Keratinocyte (primary cell): Measurements from ENCODE around the gene GRB14.
A peak's percentile ranks its signal among the peaks of the same experiment; 100 is the strongest.

Experiments used
- EZH2 ChIP-seq: IDR thresholded peaks from one replicate; pipeline ENCODE4 v1.6.1; 2012; ENCODE audit warnings: inconsistent platforms, mild to moderate bottlenecking, low read length, moderate library complexity
- TF ChIP-seq, protein P1 (sequence below), 3 experiments: IDR thresholded peaks in 1 of 3; conservative IDR thresholded peaks in 1 of 3; optimal IDR thresholded peaks in 1 of 3; 2 replicates in 2 of 3; 3 replicates in 1 of 3; pipeline versions ENCODE3 to v1.5.1; 2011; ENCODE audit warnings: low read length in 3 of 3, mild to moderate bottlenecking in 3 of 3, moderate library complexity in 2 of 3, control low read depth in 1 of 3, inconsistent platforms in 1 of 3; ENCODE audit not compliant: insufficient read depth in 2 of 3; ENCODE audit errors: extremely low read depth in 1 of 3

DNA sequence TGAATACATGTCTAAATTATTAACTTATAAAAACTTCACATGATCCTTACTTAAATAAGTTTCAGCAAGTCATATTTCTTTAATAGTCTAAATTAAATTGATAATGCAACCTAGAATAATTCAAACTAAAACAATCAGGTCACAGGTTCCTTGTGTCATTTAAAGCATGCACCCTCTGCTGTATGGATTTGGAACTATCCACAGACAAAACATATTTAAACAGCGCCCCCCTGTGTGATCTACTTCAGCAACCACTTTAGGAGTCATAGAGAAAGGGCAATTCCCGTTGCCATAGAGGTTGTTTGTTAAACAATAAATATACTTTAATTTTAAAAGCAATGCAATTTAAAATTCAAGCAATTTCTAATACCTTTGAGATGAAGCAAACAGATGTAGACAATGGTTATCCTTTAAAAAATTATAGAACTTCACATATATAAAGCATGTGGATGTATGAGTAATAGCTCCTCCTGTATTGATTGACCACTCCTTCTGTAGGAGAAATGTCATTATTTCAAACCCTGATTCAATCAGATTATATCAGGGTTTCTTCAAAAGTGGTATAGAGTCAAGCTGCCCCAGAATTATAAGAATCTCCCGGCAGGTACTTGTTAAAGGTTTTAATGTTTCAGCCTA, 21.2 kb downstream of the GRB14 start:
- TF ChIP-seq, protein P1, sequence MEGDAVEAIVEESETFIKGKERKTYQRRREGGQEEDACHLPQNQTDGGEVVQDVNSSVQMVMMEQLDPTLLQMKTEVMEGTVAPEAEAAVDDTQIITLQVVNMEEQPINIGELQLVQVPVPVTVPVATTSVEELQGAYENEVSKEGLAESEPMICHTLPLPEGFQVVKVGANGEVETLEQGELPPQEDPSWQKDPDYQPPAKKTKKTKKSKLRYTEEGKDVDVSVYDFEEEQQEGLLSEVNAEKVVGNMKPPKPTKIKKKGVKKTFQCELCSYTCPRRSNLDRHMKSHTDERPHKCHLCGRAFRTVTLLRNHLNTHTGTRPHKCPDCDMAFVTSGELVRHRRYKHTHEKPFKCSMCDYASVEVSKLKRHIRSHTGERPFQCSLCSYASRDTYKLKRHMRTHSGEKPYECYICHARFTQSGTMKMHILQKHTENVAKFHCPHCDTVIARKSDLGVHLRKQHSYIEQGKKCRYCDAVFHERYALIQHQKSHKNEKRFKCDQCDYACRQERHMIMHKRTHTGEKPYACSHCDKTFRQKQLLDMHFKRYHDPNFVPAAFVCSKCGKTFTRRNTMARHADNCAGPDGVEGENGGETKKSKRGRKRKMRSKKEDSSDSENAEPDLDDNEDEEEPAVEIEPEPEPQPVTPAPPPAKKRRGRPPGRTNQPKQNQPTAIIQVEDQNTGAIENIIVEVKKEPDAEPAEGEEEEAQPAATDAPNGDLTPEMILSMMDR (optimal IDR thresholded peaks at IDR 0.05 in 1 of 3, IDR thresholded peaks at IDR 0.05 in 1 of 3, conservative IDR thresholded peaks at IDR 0.05 in 1 of 3; ENCODE audit: extremely low read depth in 1 of 3, insufficient read depth in 2 of 3, low read length in 3 of 3), result peak; percentile 70 to 92 (median 79)
- no peak for TF ChIP-seq EZH2
